ENCODE data around the gene GNA15.
A peak's percentile ranks its signal among the peaks of the same experiment; 100 is the strongest.

The GNA15 gene

DNA sequence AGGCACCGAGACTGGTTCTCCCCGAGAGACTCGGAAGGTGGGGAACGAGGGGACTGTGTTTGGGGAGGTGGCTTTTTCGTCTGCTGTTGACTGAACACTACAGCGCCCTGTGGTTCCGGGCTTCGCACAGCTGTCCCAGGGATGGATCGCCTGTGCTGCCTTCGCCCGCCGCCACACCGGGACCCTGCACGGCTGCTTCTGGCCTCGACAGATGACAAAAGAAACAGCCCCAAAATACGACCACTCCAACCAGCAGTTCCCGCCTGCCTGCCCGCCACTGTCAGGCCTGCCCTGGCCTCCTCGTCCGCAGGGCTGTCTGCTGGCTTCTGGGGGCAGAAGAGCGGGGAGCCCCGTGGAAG lies 13.3 kb upstream of the GNA15 start:
- no peak for DNase-seq

DNA sequence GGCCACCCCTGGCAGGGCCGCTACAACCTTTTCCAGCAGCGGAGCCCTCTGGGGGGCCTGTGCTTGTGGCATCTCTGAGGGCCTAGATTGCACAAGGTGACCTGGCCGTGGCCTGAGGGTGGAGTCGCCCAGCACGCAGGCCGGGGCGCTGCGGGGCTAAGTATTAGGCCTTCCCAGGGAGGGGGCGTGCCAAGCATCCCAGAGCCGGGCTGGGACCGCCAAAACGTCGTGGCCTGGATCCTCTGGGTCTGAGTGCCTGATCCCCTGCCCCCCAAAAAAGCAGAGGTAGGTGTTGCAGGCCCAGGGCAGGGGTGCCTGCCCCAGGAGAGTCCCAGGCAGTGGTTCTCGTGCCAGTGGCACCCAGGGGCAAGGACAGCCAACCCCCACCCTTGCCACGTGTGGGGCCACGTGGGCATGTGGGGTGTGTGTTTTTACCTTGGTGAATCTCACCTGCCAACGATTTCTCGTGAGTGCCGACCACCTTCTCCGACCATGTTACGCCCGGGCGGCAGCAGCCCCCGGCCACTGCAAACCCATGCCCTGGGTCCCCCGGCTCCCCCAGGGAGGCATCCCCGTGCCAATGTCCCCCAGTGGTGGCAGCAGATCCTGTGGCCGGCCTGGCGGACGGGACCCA lies 12.6 kb upstream of the GNA15 start:
- DNase-seq: no peak

DNA sequence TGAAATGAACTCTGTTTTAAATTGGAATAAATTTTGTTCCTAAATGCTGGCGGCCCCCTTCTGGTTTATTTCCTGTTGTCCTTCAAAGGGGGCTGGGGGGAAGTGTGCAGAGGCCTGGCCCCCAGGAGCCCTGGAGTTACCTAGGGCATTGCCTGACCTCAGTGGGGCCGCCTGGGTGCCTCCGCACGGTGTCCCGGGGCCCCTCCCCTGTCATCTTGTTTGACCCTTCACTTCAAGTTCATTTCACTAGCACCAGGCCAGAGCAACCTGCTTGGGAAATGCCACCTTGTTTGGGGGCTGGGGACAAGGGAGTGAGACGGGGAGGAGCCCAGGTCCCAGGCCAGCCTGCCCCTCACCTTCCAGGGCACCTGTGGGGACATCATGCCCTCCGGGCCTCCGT lies 11.9 kb upstream of the GNA15 start:
- DNase-seq: no peak

DNA sequence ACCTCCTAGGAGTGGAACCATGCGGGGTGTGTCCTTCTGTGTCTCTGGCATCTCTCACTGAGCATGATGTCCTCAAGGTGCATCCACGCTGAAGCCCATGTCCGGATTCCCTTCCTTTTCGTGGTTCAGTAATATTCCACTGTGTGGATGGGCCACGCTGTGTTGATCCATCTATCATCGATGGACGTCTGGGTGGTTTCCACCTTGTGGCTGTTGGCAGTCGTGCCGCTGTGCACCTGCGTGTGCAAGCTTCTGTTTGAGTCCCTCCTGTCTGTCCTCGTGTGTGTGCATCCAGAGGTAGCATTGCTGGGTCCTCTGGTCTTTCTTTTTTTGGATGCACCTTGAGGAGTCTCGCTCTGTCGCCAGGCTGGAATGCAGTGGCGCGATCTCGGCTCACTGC lies 11.2 kb upstream of the GNA15 start:
- no peak for DNase-seq

DNA sequence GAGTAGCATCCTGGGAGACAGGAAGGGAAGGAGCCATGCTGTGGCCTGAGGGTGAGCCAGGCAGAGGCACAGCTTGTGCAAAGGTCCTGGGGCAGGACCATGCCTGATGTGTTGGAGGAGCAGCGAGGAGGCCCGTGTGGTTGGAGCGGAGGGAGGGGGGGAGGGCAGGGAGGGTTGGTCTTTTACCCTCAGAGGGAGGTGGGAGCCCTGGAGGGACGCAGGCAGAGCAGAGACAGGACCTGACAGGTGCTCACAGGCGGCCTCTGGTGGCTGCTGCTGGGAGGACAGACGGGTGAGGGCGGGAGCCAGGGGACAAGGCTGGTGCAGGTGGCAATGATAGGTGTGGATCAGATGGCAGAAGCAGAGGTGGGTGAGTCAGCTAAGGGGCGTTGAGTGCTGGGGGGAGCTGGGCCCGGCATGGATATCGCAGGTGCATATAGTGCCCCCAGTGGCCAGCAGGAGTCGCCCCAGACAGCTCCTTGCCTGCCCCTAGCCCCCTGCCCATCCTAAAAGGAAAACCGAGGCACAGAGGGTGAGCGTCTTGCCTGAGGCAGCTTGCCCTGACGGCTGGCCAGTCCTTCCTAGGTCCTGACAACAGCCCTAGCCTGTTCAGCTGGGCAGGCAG lies 9.8 kb upstream of the GNA15 start:
- peak; percentile 80 for DNase-seq

DNA sequence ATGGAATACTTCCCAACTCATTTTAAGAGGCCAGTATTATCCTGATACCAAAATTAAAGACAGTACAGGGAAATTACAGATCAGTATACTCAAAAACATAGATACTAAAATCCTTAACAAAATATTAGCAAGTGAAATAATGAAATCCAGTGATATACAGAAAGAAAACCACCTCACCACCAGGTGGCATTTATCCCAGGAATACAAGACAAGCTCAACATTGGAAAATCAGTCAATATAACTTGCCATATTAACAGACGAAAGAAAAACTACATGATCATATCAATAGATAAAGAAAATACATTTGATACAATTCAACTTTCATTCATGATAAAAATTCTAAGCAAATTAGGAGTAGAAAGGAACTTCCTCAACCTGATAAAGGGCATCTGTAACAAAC lies 6.7 kb upstream of the GNA15 start:
- no peak for DNase-seq

DNA sequence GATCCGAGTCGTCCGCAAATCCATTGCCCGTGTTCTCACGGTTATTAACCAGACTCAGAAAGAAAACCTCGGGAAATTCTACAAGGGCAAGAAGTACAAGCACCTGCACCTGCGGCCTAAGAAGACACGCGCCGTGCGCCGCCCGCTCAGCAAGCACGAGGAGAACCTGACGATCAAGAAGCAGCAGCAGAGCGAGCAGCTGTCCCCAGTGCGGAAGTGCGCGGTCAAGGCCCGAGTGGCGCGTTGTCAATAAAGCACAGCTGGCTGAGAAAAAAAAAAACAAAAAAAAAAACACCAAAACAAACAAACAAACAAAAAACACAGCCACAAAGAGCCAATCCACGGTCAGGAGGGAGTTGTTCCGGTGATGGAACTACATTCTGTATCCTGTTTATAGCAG lies 4.7 kb upstream of the GNA15 start:
- DNase-seq: no peak

DNA sequence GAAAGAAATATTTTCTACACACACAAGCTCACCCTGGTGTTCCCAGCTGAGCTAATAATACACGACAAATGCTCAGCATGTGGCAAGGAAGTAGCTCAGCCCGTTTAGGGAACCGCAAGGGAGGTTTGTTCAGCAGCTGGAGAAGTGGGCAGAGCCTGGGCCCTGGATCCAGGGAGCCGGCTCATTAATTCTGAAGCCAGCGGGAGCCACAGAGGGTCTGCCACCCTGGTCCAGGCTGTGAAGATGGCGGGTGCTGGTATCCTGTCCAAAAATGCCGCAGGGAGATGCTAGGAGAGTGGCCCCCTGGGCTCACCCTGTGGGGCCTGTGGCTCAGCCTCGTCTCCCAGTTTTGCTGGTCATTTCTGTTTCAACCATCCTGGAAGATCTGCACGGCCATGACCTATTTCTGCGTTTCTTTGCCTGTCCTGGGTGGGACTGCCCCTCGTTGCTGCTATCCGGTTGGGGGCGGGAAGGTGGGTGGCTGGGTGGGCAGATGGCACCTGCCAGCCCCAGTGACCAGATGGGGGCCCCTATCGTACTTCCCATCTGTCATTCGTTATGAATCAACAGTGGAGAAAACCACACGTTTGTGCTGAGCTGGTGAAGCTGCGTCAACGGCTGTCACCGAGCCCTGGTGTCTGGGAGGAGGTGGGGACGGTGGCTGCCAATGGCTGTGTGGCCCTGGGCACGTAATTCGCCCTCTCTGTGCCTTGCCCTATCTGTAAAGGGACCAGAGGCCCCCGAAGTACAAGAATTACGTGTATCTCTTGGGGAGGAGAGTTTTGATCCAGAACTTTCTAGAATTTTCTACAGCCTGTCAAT lies 2.7 kb upstream of the GNA15 start:
- DNase-seq: peak; percentile 71

DNA sequence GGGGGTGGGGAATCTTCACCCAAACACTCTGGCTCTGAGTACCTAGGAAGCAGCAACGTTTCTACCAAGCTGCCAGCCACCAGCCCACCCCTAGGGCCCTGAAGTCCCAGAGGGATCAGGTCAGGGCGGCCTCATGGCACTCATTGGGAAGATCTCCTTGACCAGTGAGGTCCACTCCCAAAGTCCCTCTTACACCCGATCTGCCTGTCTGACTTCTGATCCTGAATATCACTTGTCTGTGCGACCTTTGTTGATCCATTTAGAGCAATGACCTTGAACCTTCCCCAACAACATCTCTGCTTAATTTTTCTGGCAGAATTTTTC lies 2.1 kb upstream of the GNA15 start:
- no peak for DNase-seq

DNA sequence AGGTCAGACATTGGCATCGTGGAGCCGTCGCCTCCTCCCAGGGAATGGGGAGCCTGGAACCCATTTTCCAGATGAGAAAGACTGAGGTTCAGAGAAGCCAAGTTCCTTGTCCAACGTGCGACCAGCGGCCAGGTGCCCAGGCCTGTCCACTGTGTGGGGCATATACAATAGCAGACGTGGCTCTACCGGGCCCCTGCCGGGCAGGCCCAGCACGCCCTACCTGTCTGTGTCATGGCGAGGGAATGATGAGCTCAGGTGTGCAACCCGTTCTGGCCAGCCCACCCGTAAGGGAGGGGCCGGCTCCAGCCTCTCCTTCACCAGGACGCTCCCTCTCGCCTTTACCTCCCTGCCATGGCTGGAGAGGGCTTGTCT lies 837 bp downstream of the GNA15 start:
- DNase-seq: no peak

DNA sequence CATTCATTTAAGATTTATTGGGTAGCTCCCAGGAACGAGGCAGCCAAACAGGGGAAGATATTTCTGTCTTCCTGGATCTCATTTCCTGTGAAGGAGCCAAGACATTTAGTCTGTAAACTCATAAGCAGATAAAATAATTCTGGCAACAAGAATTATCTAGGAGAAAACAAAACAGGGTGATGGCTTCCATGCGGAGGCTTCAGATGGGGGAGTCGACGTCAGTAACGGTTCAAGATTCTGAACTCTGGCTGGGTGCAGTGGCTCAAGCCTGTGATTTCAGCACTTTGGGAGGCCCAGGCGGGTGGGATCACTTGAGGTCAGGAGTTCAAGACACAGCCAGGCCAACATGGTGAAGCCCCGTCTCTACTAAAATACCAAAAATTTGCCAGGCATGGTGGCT lies 1.3 kb downstream of the GNA15 start:
- no peak for DNase-seq

DNA sequence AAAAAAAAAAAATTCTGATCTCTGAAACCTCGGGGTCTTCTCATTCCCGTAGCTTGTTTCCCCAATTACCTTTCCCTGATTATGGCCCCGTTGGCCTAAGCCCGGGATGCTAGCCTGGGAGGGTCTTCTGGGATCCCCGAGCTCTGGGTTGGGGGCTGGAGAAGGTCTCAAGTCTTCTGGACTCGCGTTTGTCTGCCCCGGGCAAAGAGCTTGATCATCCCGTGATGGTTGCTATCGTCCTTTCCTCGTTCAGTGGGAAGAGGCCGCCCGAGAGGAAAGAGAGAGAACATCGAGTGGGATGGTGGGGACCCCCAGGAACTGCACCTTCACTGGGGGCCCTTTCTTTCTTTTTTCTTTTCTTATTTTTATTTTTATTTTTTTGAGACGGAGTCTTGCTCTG lies 2.4 kb downstream of the GNA15 start:
- DNase-seq: no peak

DNA sequence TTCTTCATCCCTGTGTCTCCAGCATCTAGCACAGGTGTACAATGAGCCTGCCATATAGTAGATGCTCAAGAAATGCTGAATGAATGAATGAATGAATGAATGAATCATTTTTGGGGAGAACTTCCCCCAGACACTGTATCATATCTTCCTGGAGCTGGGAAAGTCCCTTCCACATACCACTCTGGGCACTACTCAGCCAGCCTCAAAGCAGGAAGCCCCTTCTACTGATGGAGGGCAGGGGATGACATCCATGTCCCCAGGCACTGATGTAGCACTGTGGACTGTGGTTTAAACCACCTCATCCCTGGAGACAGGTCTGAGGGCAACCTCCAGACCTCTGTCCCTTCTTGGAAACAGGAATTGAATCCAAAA lies 4.8 kb downstream of the GNA15 start:
- no peak for DNase-seq

DNA sequence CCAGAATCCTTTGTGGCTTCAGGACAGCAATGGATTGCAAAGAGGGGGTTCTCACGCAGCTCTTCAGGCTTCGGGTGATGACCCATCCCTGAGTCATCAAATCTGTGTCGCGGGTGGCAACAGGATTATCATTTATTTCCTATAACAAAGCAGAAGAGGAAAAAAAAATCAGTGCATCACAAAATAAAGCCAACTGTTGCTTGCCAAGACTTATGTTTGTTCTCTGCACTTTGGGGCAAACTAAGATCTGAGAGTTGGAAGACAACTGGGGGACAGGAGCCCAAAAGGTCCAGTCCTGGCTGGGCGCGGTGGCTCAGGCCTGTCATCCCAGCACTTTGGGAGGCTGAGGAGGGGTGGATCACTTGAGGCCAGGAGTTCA lies 6.4 kb downstream of the GNA15 start:
- peak; percentile 52 for DNase-seq

DNA sequence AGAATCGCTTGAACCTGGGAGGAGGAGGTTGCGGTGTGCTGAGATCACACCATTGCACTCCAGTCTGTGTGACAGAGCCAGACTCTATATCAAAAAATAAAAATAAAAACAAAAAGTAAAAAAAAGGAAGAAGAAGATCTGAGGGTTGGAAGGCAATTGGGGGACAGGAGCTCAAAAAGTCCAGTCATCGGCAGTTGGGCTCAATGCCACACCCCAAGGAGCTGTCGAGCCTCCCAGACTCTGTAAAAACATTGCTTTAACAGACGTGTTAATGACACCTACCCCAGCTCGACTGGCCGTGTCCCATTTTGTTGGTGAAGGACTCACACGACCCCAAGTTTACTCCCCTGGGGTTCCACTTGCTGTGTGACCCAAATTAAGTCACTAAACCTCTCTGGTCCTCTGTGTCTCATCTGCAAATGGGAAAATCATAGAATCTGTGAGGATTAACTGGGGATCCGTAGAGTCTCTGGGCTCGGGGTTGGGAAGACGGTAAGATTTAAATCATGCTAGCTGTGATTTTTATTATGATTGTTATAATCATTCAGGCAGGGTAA lies 7.0 kb downstream of the GNA15 start:
- DNase-seq: no peak

DNA sequence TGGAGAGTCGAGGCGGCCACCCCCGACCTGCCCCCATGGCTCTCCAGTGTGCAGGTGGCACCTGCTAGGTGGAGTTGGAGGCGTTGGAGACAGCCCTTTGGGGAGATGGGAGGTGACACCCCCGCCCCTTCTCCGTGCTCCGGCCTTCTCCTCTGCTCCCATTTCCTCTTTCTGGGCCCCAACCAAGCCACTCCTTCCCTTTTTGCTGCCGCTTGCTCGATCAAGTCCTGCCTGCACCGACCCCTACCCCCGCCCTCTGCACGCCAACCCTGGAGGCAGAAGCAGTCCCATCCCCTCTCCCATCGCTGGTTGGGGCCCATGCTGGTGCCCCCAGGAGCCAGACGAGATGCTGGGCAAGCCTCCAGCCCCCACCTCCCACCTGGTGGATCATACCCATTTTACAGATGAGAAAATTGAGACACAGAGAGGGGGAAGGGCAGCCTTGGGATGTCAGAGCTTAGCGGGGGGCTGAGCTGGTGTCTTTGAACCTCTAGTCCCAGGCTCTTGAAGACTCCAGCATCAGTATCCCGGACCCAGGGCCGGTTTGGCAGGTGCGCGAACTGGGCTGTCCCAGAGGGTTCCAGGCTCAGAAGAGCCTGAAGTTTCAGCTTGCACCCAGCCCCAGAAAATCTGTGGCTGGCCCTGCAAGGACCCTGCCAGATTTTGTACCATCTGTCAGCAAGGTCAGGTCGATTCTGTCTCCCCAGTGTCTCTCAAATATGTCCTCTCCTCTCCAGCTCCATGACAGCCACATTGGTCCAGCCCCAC lies 10.3 kb downstream of the GNA15 start:
- no peak for DNase-seq

DNA sequence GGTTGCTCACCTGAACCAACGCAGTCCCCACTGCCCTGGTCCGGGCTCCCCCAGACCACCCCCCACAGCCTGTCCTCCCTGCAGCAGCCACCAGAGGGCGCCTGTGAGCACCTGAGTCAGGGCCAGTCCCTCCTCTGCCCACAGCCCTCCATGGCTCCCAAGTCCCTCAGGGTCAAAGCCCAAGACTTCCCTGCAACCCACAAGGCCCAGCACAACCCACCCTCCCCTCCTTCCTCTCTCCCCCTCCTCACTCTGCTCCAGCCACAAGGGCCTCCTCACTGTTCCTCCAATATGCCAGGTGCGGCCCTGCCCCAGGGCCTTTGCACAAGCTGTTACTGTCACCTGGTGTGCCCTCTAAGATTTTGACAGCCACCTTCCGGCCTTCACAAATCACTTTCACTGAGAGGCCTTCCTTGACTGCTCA lies 10.9 kb downstream of the GNA15 start:
- DNase-seq: peak; percentile 75

DNA sequence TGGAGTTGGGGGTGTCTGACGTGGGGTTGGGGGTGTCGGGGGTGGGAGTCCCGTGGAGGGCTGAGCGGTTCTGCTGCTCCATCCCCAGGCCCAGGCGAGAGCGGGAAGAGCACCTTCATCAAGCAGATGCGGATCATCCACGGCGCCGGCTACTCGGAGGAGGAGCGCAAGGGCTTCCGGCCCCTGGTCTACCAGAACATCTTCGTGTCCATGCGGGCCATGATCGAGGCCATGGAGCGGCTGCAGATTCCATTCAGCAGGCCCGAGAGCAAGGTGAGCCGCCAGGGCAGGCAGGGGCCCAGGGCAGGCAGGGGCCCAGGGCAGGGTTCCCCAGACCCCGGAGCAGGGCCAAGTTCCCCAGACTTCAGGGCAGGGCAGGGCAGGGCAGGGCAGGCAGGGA lies 12.7 kb downstream of the GNA15 start:
- DNase-seq: no peak

DNA sequence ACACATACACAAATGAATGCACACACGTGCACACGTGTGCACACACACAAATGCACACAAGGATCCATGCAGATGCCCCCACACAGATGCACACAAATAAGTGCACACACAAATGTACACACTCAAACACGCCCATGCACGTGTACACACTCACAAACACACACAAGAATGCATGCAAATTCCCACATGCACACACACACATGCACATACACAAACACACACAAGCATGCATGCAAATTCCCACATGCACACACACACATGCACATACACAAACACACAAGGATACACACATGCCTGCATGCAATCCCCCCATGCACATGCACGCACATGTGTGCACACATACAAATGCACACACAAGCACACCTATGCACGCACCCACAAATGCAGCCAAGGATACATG lies 13.3 kb downstream of the GNA15 start:
- DNase-seq: no peak

DNA sequence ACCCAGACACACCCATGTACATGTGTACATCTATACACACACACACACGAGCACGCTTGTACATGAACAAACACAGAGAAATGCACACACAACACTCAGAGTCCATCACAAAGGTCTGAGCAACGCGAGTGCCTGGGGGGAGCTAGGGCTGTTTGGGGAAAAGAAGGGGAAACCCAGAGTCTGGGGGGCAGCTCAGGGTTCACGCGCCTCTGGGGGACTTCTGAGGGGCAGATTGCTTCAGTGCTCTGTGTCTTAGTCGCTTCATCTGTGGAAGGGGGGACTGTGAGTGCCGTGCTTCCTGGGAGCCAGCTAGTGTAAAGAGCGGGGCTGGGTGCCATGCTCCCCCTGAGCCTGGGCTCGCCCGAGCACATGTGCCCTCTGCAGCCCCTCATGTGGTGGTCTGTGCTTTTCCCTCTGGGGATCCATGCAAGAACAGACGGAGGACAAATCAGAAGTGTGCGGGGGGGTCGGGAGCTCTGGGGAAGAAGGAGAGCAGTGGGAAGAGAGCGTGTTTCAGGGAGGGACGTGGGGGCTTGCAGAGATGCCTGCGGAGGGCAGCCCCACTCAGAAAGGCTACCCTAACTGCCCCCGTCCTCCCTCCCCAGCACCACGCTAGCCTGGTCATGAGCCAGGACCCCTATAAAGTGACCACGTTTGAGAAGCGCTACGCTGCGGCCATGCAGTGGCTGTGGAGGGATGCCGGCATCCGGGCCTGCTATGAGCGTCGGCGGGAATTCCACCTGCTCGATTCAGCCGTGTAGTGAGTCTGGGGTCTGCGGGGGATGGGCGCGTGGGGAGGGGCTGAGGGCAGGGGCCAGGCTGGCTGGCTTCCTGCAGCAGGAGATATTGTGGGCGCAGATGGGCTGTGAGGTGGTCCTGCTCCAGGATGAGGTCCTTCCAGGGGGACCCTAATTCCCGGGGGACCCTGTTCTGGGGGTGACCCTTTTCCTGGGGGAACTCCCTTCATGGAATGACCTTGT lies 14.0 kb downstream of the GNA15 start:
- DNase-seq: no peak

DNA sequence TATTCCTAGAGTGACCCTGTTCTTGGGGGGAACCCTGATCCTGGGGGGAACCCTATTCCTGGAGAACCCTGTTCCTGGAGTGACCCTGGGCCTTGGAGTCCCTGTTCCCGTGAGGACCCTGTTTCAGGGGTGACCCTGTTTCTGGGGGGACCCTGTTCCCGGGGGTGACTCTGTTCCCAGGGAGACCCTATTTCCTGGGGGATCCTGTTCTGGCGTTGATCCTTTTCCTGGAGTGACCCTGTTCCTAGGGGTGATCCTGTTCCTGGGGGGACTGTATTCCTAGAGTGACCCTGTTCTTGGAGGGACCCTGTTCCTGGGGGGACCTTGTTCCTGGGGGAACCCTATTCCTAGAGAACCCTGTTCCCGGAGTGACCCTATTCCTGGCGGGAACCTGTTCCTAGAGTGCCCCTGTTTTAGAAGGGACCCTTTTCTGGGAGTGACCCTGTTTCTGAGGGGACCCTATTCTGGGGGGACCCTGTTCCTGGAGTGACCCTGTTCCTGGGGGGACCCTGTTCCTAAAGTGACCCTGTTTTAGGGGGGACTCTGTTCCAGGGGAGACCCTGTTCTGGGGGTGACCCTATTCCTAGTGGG lies 15.0 kb downstream of the GNA15 start:
- no peak for DNase-seq
